Immature natural killer cell (primary cell): ENCODE data around the gene BCL3. TPM values are rescaled to one million over a fixed set of nuclear protein-coding genes. Genes with fewer than 3 reads are reported as not detected.

Experiments used
- DNase-seq, 3 donors: peaks; one replicate each; pipeline ENCODE4 v3.0.0; 2022; ENCODE audit warnings: mixed read lengths in 1 of 3
- H3K27ac Mint-ChIP-seq, 6 donors: one replicate each; pipeline ENCODE4 v1.8.0; 2020; ENCODE audit warnings: mixed read lengths in 6 of 6, mild to moderate bottlenecking in 5 of 6, inconsistent platforms in 4 of 6, moderate library complexity in 3 of 6
- H3K27me3 Mint-ChIP-seq, 3 donors: one replicate each; pipeline ENCODE4 v1.8.0; 2020 to 2021; ENCODE audit warnings: low read depth in 3 of 3, mild to moderate bottlenecking in 3 of 3, mixed read lengths in 3 of 3, moderate library complexity in 3 of 3, inconsistent platforms in 1 of 3
- H3K36me3 Mint-ChIP-seq, 3 donors: one replicate each; pipeline ENCODE4 v1.8.0; 2020; ENCODE audit warnings: mixed read lengths in 3 of 3, inconsistent platforms in 2 of 3, mild to moderate bottlenecking in 2 of 3
- H3K4me1 Mint-ChIP-seq, 2 donors: one replicate each; pipeline ENCODE4 v1.8.0; 2020; ENCODE audit warnings: inconsistent platforms in 2 of 2, mild to moderate bottlenecking in 2 of 2, mixed read lengths in 2 of 2, moderate library complexity in 1 of 2
- H3K4me3 Mint-ChIP-seq, 5 donors: one replicate each; pipeline ENCODE4 v1.8.0; 2020; ENCODE audit warnings: mild to moderate bottlenecking in 5 of 5, mixed read lengths in 5 of 5, inconsistent platforms in 3 of 5, moderate library complexity in 3 of 5
- H3K9me3 Mint-ChIP-seq, 6 donors: one replicate each; pipeline ENCODE4 v1.8.0; 2020; ENCODE audit warnings: mild to moderate bottlenecking in 6 of 6, mixed read lengths in 6 of 6, inconsistent platforms in 4 of 6, moderate library complexity in 3 of 6
- polyA plus RNA-seq, 3 donors: library from polyadenylated mRNA; unstranded; fragments of 300-500 nt; fragmentation: Illumina TruSeq; gene quantifications; one replicate each; pipeline ENCODE4 v1.2.3, GENCODE V29; 2021

BCL3 gene
- polyA plus RNA-seq, 3 donors from 2014 or later, result 5.6 to 10.2 (median 10.2) TPM

DNA sequence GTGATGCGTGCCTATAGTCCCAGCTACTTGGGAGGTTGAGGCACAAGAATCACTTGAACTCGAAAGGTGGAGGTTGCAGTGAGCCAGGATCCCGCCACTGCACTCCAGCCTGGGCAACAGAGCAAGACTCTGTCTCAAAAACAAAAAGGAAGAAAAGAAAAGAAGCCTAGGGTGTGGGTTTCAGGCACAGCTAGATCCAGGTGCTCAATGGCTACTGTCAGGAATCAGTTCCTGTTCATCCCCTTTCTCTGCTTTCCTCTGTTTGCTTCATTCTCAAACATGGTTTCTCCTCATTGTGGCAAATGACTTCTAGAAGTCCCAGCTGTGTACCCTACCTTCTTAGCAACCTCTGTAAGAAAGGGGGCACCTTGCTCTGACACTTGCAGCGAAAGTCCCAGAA is 35.0 kb downstream of the BCL3 start:
- Mint-ChIP-seq H3K36me3 (no peaks in the 10 kb centered on the region), H3K4me3 (no peak overlapping the region), H3K9me3 (no peaks in the 10 kb centered on the region), H3K27ac (no peak overlapping the region), H3K4me1 (peaks cover 7% of the 10 kb centered on the region in 2 donors), H3K27me3 (peaks cover 0 to 6% (median 2%) of the 10 kb centered on the region in 3 donors)
- no peak for DNase-seq

DNA sequence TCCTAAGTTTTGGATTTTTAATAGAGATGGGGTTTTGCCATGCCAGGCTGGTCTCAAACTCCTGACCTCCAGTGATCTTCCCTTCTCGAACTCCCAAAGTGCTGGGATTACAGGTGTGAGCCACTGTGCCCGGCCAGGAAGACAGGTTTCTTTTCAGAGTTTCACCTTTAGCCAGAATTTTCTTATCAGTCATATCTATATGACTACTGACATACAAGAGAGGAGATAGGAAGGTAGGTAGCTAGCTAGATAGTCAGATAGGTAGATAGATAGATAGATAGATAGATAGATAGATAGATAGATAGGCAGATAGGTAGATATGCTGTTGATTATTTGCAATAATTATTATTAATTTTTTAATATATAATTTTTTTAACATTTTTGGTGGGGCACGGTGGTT is 36.8 kb downstream of the BCL3 start:
- Mint-ChIP-seq H3K27ac (no peak overlapping the region), H3K4me1 (peaks cover 7% of the 10 kb centered on the region in 2 donors), H3K36me3 (no peaks in the 10 kb centered on the region), H3K4me3 (no peak overlapping the region), H3K9me3 (no peaks in the 10 kb centered on the region), H3K27me3 (peaks cover 0 to 6% (median 0%) of the 10 kb centered on the region in 3 donors)
- no peak for DNase-seq

DNA sequence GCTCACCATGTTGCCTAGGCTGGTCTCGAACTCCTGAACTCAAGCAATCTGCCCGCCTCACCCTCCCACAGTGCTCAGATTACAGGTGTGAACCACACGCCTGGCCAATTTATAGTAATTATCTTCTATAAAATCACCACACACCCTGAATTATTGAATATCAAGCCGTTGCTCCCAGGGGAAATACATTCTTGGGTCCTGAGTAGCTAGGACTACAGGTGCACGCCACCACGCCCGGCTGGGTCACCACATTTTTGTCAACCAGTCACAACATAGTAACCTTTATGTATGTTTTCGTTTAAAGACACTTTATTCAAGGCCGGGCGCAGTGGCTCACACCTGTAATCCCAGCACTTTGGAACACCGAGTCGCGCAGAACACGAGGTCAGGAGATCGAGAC is 37.5 kb downstream of the BCL3 start:
- H3K36me3 Mint-ChIP-seq, result no peaks in the 10 kb centered on the region
- peaks cover 0 to 6% (median 0%) of the 10 kb centered on the region in 3 donors for H3K27me3 Mint-ChIP-seq
- H3K27ac Mint-ChIP-seq, result no peak overlapping the region
- peaks cover 7% of the 10 kb centered on the region in 2 donors for H3K4me1 Mint-ChIP-seq
- no peaks in the 10 kb centered on the region for H3K9me3 Mint-ChIP-seq
- DNase-seq, result no peak
- H3K4me3 Mint-ChIP-seq, result no peak overlapping the region

DNA sequence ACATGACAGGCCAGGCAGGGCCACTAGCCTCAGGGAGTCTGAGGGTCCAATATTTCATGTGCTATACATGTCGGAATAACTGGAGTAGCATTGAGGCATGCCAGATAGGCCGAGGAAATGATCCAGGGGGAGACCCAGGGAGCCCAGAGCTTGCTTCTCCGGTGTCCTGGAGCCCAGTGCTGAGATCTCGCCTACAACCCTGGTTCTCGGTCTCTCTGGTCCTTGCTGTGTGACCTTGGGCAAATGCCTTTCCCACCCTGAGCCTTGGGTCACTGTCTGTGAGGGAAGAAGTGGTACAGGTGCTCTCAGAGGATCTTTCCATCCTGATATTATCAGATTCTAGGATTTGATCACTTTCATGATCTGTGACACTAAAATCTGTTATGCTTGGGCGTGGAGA is 40.5 kb downstream of the BCL3 start:
- Mint-ChIP-seq H3K4me3 (no peak overlapping the region), H3K27me3 (peaks cover 2 to 6% (median 2%) of the 10 kb centered on the region in 3 donors), H3K4me1 (peaks cover 7% of the 10 kb centered on the region in 2 donors), H3K27ac (no peak overlapping the region), H3K36me3 (no peaks in the 10 kb centered on the region), H3K9me3 (no peaks in the 10 kb centered on the region)
- no peak for DNase-seq

DNA sequence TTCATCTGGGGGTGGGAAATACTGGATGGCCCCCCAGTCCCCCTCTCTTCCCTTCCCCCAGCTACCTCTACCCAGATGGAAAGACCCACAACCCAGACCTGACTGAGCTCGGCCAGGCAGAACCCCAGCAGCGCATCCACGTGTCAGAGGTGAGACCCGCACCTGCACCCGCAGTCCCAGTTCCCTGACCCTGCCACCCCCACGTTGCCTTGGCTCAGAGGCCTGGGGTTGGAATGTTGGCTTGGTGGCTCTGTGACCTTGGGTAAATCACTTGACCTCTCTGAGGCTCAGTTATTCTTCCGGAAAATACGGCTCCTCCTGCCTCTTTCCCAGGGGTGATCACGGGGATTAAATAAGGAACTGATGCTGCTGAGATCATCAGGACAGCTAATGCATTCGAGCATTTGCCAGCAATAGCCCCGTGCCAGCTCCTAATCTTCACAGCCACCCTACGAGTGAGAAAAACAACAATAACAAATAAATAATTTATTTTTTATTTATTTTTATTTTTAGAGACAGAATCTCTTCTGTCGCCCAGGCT is 41.5 kb downstream of the BCL3 start:
- no peak for DNase-seq
- H3K27me3 Mint-ChIP-seq, result peaks cover 0 to 2% (median 2%) of the 10 kb centered on the region in 3 donors
- no peak overlapping the region for H3K4me3 Mint-ChIP-seq
- no peaks in the 10 kb centered on the region for H3K36me3 Mint-ChIP-seq
- H3K4me1 Mint-ChIP-seq, result no peaks in the 10 kb centered on the region
- no peaks in the 10 kb centered on the region for H3K9me3 Mint-ChIP-seq
- H3K27ac Mint-ChIP-seq, result no peak overlapping the region

DNA sequence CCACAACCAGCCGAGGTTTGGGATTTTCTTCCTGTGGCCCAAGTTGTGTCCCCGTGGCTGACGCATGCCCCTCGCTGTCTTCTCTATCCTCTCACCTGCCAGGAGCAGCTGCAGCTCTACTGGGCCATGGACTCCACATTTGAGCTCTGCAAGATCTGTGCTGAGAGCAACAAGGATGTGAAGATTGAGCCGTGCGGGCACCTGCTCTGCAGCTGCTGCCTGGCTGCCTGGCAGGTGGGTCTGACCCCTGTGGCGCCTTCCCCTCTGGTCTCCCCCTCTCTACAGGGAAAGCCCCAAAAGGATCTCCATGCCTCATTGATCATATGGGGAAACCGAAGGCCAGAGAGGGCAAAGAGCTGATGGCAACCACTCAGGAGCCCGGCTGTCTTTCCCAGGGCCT is 43.8 kb downstream of the BCL3 start:
- Mint-ChIP-seq H3K27me3 (peaks cover 2 to 4% (median 2%) of the 10 kb centered on the region in 3 donors), H3K27ac (no peak overlapping the region), H3K4me1 (peaks cover 0 to 2% of the 10 kb centered on the region in 2 donors), H3K9me3 (no peaks in the 10 kb centered on the region), H3K4me3 (no peak overlapping the region), H3K36me3 (no peaks in the 10 kb centered on the region)
- DNase-seq, result no peak

DNA sequence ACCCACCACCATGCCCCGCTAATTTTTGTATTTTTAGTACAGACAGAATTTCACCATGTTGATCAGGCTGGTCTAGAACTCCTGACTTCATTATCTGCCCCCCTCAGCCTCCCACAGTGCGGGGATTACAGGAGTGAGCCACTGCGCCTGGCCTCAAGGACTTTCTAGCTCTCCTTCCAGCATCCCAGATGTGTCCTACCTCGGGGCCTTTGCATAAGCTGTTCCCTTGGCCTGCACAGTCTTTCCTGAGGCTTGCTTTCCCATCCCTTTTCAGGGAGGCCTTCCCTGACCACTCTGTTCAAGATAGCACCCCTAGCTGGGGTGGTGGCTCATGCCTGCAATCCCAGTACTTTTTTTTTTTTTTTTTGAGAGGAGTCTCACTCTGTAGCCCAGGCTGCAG is 46.1 kb downstream of the BCL3 start:
- Mint-ChIP-seq H3K27ac (no peak overlapping the region), H3K27me3 (peaks cover 2 to 4% (median 2%) of the 10 kb centered on the region in 3 donors), H3K36me3 (no peaks in the 10 kb centered on the region), H3K9me3 (no peaks in the 10 kb centered on the region), H3K4me3 (no peak overlapping the region), H3K4me1 (peaks cover 0 to 2% of the 10 kb centered on the region in 2 donors)
- DNase-seq, result no peak

DNA sequence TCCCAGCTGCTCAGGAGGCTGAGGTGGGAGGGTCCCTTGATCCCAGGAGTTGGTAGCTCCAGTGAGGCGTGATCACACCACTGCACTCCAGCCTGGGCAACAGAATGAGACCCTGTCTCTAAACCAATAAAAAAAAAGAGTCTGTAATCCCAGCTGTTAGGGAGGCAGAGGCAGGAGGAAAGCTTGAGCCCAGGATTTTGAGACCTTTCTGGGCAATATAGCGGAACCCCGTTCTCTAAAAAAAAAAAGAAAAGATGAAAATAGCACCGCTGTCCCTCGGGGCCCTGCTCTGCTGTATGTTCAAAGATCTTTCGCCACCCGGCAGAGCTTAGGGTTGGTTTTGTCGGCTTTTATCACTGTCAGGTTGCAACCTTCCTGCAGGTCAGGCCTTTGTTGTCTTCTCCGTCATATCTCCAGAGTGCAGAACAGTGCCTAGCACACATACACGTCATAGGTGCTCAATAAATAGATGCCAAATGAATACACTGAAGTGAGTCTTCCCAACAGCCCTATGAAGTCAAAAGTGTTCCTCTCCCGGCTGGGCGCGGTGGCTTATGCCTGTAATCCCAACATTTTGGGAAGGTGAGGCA is 47.0 kb downstream of the BCL3 start:
- no peak overlapping the region for H3K27ac Mint-ChIP-seq
- no peak for DNase-seq
- H3K27me3 Mint-ChIP-seq, result peaks cover 2 to 4% (median 2%) of the 10 kb centered on the region in 3 donors
- H3K4me1 Mint-ChIP-seq, result peaks cover 0 to 2% of the 10 kb centered on the region in 2 donors
- H3K9me3 Mint-ChIP-seq, result no peaks in the 10 kb centered on the region
- H3K4me3 Mint-ChIP-seq, result no peak overlapping the region
- H3K36me3 Mint-ChIP-seq, result no peaks in the 10 kb centered on the region

DNA sequence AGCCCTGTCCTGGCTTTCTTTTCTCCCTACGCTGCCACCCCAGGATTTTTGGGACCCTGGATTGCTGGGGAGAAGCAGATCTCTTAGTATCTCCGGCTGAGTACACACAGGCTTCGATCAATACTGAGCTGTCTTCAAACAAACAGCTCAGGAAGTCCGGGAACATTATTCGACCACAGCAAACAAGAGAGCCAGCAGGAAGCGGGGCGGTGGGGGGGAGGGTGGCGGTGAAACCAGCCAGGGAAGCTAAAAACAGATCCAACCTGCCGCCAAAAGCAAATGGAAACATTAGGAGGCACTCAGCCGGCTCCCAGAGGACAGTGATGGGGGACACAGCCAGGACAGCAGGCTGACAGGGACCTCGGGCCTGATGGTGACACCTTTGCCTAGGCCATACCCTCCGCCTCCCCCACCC is 48.2 kb downstream of the BCL3 start:
- Mint-ChIP-seq H3K27ac (no peak overlapping the region), H3K27me3 (peaks cover 2 to 4% (median 2%) of the 10 kb centered on the region in 3 donors), H3K4me1 (peaks cover 0 to 2% of the 10 kb centered on the region in 2 donors), H3K9me3 (no peaks in the 10 kb centered on the region), H3K36me3 (no peaks in the 10 kb centered on the region), H3K4me3 (no peak overlapping the region)
- DNase-seq, result no peak

DNA sequence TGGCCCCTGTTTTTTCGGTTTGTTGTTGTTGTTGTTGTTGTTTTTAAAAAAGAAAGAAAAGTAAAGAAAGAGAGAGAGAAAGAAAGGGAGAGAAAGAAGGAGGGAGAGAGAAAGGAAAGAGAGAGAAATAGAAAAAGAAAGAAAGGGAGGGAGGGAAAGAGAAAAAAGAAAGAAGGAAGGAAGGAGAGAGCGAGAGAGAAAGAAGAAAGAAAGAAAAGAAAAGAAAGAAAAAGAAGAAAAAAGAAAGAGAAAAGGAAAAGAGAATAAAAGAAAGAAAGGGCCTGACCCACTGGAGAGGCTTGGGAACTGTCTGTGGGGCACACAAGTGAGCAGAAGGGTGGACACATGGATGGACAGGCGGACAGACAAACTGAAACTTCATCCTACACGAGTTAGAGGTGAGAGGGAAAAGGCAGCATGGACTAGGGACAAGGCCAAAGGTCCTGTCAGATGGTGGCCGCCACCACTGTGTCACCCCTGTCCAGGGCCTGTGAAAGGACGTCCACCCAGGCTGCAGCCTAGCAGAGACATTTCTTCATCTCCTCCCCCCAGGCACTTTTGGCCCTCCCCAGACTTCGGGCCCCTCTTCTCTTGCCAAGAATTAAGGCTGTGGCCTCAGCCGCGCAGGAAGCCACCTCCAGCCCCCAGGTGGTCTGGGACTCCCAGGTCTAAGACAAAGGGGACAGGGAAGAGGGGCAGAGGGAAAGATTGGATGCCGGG is 51.3 kb downstream of the BCL3 start:
- DNase-seq, result no peak
- no peaks in the 10 kb centered on the region for H3K36me3 Mint-ChIP-seq
- H3K27me3 Mint-ChIP-seq, result peaks cover 0 to 4% (median 0%) of the 10 kb centered on the region in 3 donors
- no peaks in the 10 kb centered on the region for H3K9me3 Mint-ChIP-seq
- peaks cover 0 to 2% of the 10 kb centered on the region in 2 donors for H3K4me1 Mint-ChIP-seq
- H3K4me3 Mint-ChIP-seq, result no peak overlapping the region
- H3K27ac Mint-ChIP-seq, result no peak overlapping the region

DNA sequence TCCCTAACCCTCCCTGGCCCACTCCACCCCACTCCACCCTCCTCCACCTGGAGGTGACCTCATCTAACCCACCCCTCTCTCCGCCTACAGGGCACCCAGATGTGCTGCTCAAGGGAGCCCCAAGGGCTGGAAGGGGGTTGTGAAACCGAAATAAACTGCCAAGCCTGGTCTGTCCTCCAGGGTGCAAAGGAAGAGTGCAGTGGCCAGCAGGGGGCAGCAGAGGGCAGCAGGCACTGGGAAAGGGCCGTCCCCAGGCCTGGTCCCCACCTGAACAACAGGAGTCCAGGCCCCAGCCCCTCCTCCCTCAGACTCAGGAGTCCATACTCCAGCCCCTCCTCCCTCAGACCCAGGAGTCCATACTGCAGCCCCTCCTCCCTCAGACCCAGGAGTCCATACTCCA is 52.0 kb downstream of the BCL3 start:
- DNase-seq, result peak; percentile 67 to 73 (median 72)
- Mint-ChIP-seq H3K27me3 (peaks cover 0 to 4% (median 0%) of the 10 kb centered on the region in 3 donors), H3K4me1 (peaks cover 0 to 2% of the 10 kb centered on the region in 2 donors), H3K36me3 (no peaks in the 10 kb centered on the region), H3K27ac (no peak overlapping the region), H3K9me3 (no peaks in the 10 kb centered on the region), H3K4me3 (no peak overlapping the region)

DNA sequence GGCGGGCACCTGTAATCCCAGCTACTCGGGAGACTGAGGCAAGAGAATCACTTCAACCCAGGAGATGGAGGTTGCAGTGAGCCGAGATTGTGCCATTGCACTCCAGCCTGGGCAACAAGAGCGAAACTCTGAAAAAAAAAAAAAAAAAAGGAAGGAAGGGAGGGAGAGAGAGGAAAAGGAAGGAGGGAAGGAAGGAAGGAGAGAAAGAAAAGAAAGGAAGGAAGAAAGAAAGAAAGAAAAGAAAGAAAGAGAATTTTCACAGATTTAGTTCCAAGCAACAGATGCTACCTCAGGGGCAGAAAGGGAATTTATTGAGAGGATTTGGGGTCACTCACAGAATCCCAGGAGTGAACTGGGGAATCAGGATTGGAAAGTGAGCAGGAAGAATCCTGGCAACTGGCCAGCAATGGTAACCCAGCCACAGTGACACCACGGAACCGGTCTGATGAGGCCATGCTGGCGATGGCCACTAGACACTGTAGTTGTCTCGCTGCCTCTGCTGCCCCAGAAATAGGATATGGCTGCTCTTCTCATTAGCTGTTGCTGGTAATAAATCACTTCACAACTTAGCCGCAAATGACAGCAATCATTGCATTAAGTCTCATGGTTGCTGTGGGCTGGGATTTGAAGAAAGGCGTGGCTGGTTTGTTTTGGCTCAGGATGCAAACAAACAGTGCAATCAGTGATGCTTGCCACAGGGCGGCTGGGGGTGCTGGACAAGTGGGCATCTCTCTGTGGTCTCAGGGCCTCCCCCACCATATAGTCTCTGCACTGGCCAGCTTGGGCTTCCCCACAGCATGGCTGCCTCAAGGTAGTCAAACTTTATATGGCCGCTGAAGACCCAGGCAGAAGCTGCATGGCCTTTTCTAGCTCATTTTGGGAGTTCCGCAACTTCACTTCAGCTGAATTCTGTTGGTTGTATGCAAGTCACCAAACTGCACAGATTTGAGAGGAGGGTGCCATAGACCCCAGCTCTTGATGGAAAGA is 55.2 kb downstream of the BCL3 start:
- no peaks in the 10 kb centered on the region for H3K9me3 Mint-ChIP-seq
- DNase-seq, result no peak
- no peak overlapping the region for H3K27ac Mint-ChIP-seq
- no peaks in the 10 kb centered on the region for H3K36me3 Mint-ChIP-seq
- H3K4me3 Mint-ChIP-seq, result no peak overlapping the region
- H3K27me3 Mint-ChIP-seq, result peaks cover 0 to 5% (median 2%) of the 10 kb centered on the region in 3 donors
- H3K4me1 Mint-ChIP-seq, result no peaks in the 10 kb centered on the region

DNA sequence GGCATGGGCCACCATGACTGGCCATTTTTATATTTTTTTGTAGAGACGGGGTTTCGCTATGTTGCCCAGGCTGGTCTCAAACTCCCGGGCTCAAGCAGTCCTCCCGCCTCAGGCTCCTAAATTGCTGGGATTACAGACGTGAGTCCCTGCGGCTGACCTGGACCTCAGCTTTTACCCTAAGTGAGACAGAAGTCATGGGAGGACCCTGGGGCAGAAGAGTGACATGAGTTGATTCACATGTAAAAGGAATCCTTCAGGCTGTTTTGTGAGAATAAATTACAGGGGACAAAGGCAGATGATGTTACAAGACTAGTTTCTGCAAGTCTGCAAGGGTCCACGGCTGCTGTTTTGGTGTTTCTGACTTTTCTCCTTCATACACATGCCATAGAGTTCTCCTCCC is 57.8 kb downstream of the BCL3 start:
- no peak for DNase-seq
- H3K27ac Mint-ChIP-seq, result no peak overlapping the region
- no peak overlapping the region for H3K4me3 Mint-ChIP-seq
- H3K36me3 Mint-ChIP-seq, result no peaks in the 10 kb centered on the region
- peaks cover 0 to 2% of the 10 kb centered on the region in 2 donors for H3K4me1 Mint-ChIP-seq
- peaks cover 2 to 8% (median 2%) of the 10 kb centered on the region in 3 donors for H3K27me3 Mint-ChIP-seq
- no peaks in the 10 kb centered on the region for H3K9me3 Mint-ChIP-seq
